WTC11 (cell line): ENCODE results near the gene SYT8. TPM values are rescaled to one million over a fixed set of nuclear protein-coding genes. Genes with fewer than 3 reads are reported as not detected.

Experiments used
- ATAC-seq: fragments of 200-7000 bp; cut with Tn5 transposase; 2 replicates; pipeline ENCODE4 v1.10.0; 2021; ENCODE audit warnings: mild to moderate bottlenecking, moderate library complexity
- CTCF ChIA-PET: fragments of 300-600 bp; sonication (Branson Sonifier 250); formaldehyde crosslinking; loops from one replicate; lab custom pipeline; 2021; ENCODE audit warnings: antibody characterized with exemption; lab: Charles Lee
- POLR2A ChIA-PET: fragments of 350-600 bp; sonication (Branson Sonifier 250); formaldehyde crosslinking; loops from one replicate; lab custom pipeline; 2021; ENCODE audit warnings: antibody characterized with exemption; lab: Charles Lee
- DNase-seq: peaks from one replicate; pipeline ENCODE4 v3.0.0; 2021; ENCODE audit warnings: low spot score
- H3K27ac Mint-ChIP-seq: 2 replicates; pipeline ENCODE4 v1.8.0; 2021; ENCODE audit warnings: mixed read lengths
- H3K27me3 Mint-ChIP-seq: 2 replicates; pipeline ENCODE4 v1.8.0; 2021; ENCODE audit warnings: low read depth, mild to moderate bottlenecking, moderate library complexity, mixed read lengths
- H3K36me3 Mint-ChIP-seq: 2 replicates; pipeline ENCODE4 v1.8.0; 2021; ENCODE audit warnings: mixed read lengths
- H3K4me1 Mint-ChIP-seq: 2 replicates; pipeline ENCODE4 v1.8.0; 2022; ENCODE audit warnings: mixed read lengths
- H3K4me3 Mint-ChIP-seq: 2 replicates; pipeline ENCODE4 v1.8.0; 2021; ENCODE audit warnings: mild to moderate bottlenecking, moderate library complexity, mixed read lengths
- H3K9me3 Mint-ChIP-seq: 2 replicates; pipeline ENCODE4 v1.8.0; 2021; ENCODE audit warnings: mixed read lengths
- ATF1 ChIP-seq: sonication (generic); formaldehyde crosslinking; IDR thresholded peaks from 2 replicates; pipeline ENCODE4 v1.8.1; 2023; ENCODE audit warnings: mild to moderate bottlenecking, moderate library complexity, missing genetic modification reagents
- FOXJ3 ChIP-seq: sonication (generic); formaldehyde crosslinking; IDR thresholded peaks from 2 replicates; pipeline ENCODE4 v1.9.0; 2021; ENCODE audit warnings: missing genetic modification reagents, mild to moderate bottlenecking, borderline replicate concordance
- HMGA2 ChIP-seq: fragments of 250-450 bp; sonication (Bioruptor Pico); IDR thresholded peaks from 2 replicates; pipeline ENCODE4 v1.4.0; 2021; ENCODE audit warnings: mild to moderate bottlenecking, moderate library complexity
- JUN ChIP-seq: sonication (generic); formaldehyde crosslinking; IDR thresholded peaks from 2 replicates; pipeline ENCODE4 v1.8.0; 2023; ENCODE audit warnings: mild to moderate bottlenecking, missing genetic modification reagents
- MXD4 ChIP-seq: fragments of 250-450 bp; sonication (Bioruptor Pico); IDR thresholded peaks from 2 replicates; pipeline ENCODE4 v1.8.0; 2021; ENCODE audit warnings: mild to moderate bottlenecking, moderate library complexity, borderline replicate concordance
- MYBL2 ChIP-seq: sonication (generic); formaldehyde crosslinking; IDR thresholded peaks from 2 replicates; pipeline ENCODE4 v1.8.1; 2023; ENCODE audit warnings: mild to moderate bottlenecking, moderate library complexity, missing genetic modification reagents
- NFE2L1 ChIP-seq: sonication (generic); formaldehyde crosslinking; IDR thresholded peaks from 2 replicates; pipeline ENCODE4 v1.8.1; 2023; ENCODE audit warnings: missing genetic modification reagents
- RELA ChIP-seq: sonication (generic); formaldehyde crosslinking; IDR thresholded peaks from 2 replicates; pipeline ENCODE4 v1.8.1; 2022; ENCODE audit warnings: missing genetic modification reagents, mild to moderate bottlenecking, borderline replicate concordance
- SMAD4 ChIP-seq: sonication (generic); formaldehyde crosslinking; IDR thresholded peaks from 2 replicates; pipeline ENCODE4 v1.8.0; 2022; ENCODE audit warnings: mild to moderate bottlenecking, missing genetic modification reagents
- SP1 ChIP-seq: sonication (generic); formaldehyde crosslinking; conservative IDR thresholded peaks from 2 replicates; pipeline ENCODE4 v1.8.1; 2022; ENCODE audit warnings: missing genetic modification reagents
- ZBTB21 ChIP-seq: sonication (generic); formaldehyde crosslinking; IDR thresholded peaks from 2 replicates; pipeline ENCODE4 v1.8.1; 2023; ENCODE audit warnings: mild to moderate bottlenecking, missing genetic modification reagents, borderline replicate concordance
- ZNF138 ChIP-seq: sonication (generic); formaldehyde crosslinking; conservative IDR thresholded peaks from 2 replicates; pipeline ENCODE4 v1.8.1; 2022; ENCODE audit warnings: mild to moderate bottlenecking, moderate library complexity, missing genetic modification reagents
- ZNF317 ChIP-seq: sonication (generic); formaldehyde crosslinking; IDR thresholded peaks from 2 replicates; pipeline ENCODE4 v1.8.1; 2023; ENCODE audit warnings: low read depth, mild to moderate bottlenecking, moderate library complexity, missing genetic modification reagents, borderline replicate concordance
- total RNA-seq: library from RNA; stranded (reverse); gene quantifications from 3 replicates; pipeline ENCODE4 v1.2.3, GENCODE V29; 2021
- TF ChIP-seq, protein P1 (sequence below): sonication (generic); formaldehyde crosslinking; IDR thresholded peaks from 2 replicates; pipeline ENCODE4 v1.8.0; 2022; ENCODE audit warnings: mild to moderate bottlenecking, missing genetic modification reagents
- TF ChIP-seq, protein P2 (sequence below): fragments of 250-450 bp; sonication (Bioruptor Pico); IDR thresholded peaks from 2 replicates; pipeline ENCODE4 v2.1.2; 2022; ENCODE audit warnings: mild to moderate bottlenecking, moderate library complexity
- TF ChIP-seq, protein P3 (sequence below): sonication (generic); formaldehyde crosslinking; IDR thresholded peaks from 2 replicates; pipeline ENCODE4 v1.8.1; 2023; ENCODE audit warnings: mild to moderate bottlenecking, missing genetic modification reagents
- TF ChIP-seq, protein P4 (sequence below): sonication (generic); formaldehyde crosslinking; IDR thresholded peaks from 2 replicates; pipeline ENCODE4 v1.8.0; 2022; ENCODE audit warnings: mild to moderate bottlenecking, missing genetic modification reagents
- TF ChIP-seq, protein P5 (sequence below): sonication (generic); formaldehyde crosslinking; IDR thresholded peaks from 2 replicates; pipeline ENCODE4 v1.8.0; 2023; ENCODE audit warnings: missing genetic modification reagents, mild to moderate bottlenecking, borderline replicate concordance
- TF ChIP-seq, protein P6 (sequence below): sonication (generic); formaldehyde crosslinking; IDR thresholded peaks from 2 replicates; pipeline ENCODE4 v1.8.1; 2023; ENCODE audit warnings: mild to moderate bottlenecking, missing genetic modification reagents, moderate library complexity
- TF ChIP-seq, protein P7 (sequence below): sonication (generic); formaldehyde crosslinking; IDR thresholded peaks from 2 replicates; pipeline ENCODE4 v1.8.1; 2022; ENCODE audit warnings: mild to moderate bottlenecking, moderate library complexity, missing genetic modification reagents

The SYT8 gene
- total RNA-seq, 1 experiment from 2014 or later = 0.37 TPM

DNA sequence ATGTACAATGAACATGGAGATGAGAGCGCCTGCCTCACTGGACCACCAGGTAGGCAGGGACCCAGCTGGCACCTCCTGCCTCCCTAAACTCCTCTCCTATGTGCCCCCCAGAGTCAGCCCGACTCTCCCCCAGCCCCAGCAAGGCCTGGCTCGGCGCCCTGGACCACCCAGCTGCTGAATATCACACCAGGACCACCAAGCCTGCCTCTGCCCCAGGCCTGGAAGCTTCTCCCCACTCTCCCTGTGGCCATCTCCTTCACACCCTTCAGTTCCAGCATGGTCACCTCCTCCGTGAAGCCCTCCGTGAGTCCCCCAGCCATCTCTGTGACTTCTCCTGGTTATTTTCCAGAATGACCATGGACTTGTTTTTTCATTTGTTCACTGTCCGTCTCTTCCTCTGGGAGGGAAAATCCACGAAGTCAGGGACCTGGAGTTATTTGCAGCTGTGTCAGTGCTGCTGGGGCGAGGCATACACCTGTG is 11.7 kb downstream of the SYT8 start (continued):
- no peak for TF ChIP-seq MYBL2 (CRISPR knock-in tag)
- no peak for TF ChIP-seq ATF1 (CRISPR knock-in tag)
- TF ChIP-seq JUN (CRISPR knock-in tag) = no peak

DNA sequence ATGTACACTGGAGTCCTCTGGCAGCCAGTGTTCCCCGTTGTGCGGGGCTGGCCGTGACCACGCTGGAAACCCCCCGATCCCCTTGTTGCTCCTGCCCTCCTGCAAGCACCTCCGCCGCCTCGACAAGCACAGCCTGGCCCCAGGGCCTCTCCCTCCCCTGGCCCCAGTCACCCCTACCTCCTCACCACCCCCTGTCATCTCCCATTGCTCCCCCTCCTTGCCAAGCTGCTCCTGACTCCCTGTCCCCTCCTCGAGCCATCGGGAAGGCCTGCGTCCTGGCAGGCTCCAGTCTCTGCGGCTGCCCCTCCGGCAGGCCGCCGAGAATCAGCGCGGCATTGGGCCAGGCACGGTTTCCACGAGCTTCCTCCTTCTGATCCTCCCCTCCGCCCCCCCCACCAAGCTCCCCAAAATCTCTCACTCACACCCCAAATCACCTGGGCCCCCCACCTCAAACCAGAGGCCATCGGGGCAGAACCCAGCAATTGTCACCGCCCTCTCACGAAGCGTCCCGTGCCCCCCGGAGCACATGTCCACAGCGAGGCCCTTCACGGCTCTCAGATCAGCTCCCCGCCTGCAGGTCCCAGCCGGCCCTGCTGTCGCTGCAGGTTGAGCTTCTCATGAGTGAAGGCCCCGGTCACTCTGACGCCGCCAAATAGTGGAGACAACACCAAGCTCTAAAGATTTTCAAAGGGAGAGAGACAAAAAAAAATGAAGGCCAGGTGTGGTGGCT is 12.4 kb downstream of the SYT8 start:
- Mint-ChIP-seq H3K27ac (no peak overlapping the region; the same call in 1 of the 2 replicates), H3K9me3 (no peaks in the 10 kb centered on the region)
- no peak for ATAC-seq
- TF ChIP-seq, protein P1, sequence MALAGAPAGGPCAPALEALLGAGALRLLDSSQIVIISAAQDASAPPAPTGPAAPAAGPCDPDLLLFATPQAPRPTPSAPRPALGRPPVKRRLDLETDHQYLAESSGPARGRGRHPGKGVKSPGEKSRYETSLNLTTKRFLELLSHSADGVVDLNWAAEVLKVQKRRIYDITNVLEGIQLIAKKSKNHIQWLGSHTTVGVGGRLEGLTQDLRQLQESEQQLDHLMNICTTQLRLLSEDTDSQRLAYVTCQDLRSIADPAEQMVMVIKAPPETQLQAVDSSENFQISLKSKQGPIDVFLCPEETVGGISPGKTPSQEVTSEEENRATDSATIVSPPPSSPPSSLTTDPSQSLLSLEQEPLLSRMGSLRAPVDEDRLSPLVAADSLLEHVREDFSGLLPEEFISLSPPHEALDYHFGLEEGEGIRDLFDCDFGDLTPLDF = no peak
- no peak for TF ChIP-seq MXD4 (CRISPR knock-in tag)
- no peak for TF ChIP-seq ZNF138 (CRISPR knock-in tag)
- TF ChIP-seq, all 79 proteins: peak for 0
- no peak overlapping the region for H3K4me3 Mint-ChIP-seq
- no peaks in the 10 kb centered on the region for H3K4me1 Mint-ChIP-seq
- H3K36me3 Mint-ChIP-seq = no peaks in the 10 kb centered on the region
- DNase-seq = no peak
- CTCF ChIA-PET = interaction anchor here (0.6 to 3.6 kb wide), 15 partner anchors 9 to 309 kb away, joined by 3 to 21 read pairs (median 6); partner anchors contain the start of gene SYT8
- H3K27me3 Mint-ChIP-seq = peaks cover 2% of the 10 kb centered on the region; the same call in 1 of the 2 replicates
- POLR2A ChIA-PET = no interaction called here

DNA sequence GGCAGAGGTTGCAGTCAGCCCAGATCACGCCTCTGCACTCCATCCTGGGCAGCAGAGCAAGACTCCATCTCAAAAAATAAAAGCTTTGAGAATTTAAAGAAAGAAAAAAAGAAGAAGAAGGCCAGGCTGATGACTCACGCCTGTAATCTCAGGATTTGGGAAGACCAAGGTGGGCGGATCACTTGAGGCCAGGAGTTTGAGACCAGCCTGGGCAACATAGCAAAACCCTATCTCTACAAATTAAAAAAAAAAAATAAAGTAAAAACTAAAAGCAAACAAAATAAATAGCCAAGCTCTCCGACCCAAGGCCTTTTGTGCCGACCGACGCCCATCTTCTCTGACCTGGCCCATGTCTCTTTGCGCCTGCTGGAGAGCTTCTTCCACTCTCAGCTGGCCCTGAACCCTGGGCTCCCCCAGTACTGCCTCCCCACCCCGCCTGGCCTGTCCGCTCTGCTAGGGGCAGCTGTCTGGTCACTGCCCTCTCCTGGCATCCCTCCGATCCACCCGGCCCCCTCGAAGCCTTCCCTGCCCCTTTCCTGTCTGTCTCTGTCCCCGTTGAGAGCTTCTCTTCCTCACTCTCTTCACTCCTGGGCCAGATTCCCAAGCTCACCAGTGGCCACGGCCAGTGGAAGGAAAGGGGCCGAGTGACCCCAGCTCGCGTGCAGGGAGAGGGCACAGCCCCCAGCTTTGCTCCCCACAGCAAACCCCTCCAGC is 13.3 kb downstream of the SYT8 start:
- Mint-ChIP-seq H3K9me3 (no peaks in the 10 kb centered on the region), H3K4me1 (no peaks in the 10 kb centered on the region), H3K27ac (no peak overlapping the region), H3K27me3 (peaks cover 2% of the 10 kb centered on the region; the same call in 1 of the 2 replicates), H3K4me3 (no peak overlapping the region), H3K36me3 (no peaks in the 10 kb centered on the region)
- DNase-seq = no peak
- ChIA-PET CTCF (interaction anchor here (0.6 to 3.6 kb wide), 15 partner anchors 12 to 308 kb away, joined by 3 to 21 read pairs (median 6); partner anchors contain the start of gene SYT8), POLR2A (interaction anchor here (0.5 kb wide), 1 partner anchor 108 kb away, joined by 3 read pairs; no protein-coding TSS in a partner anchor)
- TF ChIP-seq, protein P2, sequence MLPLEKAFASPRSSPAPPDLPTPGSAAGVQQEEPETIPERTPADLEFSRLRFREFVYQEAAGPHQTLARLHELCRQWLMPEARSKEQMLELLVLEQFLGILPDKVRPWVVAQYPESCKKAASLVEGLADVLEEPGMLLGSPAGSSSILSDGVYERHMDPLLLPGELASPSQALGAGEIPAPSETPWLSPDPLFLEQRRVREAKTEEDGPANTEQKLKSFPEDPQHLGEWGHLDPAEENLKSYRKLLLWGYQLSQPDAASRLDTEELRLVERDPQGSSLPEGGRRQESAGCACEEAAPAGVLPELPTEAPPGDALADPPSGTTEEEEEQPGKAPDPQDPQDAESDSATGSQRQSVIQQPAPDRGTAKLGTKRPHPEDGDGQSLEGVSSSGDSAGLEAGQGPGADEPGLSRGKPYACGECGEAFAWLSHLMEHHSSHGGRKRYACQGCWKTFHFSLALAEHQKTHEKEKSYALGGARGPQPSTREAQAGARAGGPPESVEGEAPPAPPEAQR (CRISPR knock-in tag) = no peak
- TF ChIP-seq, protein P3, sequence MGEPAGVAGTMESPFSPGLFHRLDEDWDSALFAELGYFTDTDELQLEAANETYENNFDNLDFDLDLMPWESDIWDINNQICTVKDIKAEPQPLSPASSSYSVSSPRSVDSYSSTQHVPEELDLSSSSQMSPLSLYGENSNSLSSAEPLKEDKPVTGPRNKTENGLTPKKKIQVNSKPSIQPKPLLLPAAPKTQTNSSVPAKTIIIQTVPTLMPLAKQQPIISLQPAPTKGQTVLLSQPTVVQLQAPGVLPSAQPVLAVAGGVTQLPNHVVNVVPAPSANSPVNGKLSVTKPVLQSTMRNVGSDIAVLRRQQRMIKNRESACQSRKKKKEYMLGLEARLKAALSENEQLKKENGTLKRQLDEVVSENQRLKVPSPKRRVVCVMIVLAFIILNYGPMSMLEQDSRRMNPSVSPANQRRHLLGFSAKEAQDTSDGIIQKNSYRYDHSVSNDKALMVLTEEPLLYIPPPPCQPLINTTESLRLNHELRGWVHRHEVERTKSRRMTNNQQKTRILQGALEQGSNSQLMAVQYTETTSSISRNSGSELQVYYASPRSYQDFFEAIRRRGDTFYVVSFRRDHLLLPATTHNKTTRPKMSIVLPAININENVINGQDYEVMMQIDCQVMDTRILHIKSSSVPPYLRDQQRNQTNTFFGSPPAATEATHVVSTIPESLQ (CRISPR knock-in tag) = no peak
- TF ChIP-seq ZBTB21 = no peak
- TF ChIP-seq ZNF317 (CRISPR knock-in tag) = no peak
- TF ChIP-seq HMGA2 (CRISPR knock-in tag) = no peak
- TF ChIP-seq SP1 (CRISPR knock-in tag) = no peak
- TF ChIP-seq, protein P4, sequence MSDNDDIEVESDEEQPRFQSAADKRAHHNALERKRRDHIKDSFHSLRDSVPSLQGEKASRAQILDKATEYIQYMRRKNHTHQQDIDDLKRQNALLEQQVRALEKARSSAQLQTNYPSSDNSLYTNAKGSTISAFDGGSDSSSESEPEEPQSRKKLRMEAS (CRISPR knock-in tag) = no peak
- TF ChIP-seq, protein P5, sequence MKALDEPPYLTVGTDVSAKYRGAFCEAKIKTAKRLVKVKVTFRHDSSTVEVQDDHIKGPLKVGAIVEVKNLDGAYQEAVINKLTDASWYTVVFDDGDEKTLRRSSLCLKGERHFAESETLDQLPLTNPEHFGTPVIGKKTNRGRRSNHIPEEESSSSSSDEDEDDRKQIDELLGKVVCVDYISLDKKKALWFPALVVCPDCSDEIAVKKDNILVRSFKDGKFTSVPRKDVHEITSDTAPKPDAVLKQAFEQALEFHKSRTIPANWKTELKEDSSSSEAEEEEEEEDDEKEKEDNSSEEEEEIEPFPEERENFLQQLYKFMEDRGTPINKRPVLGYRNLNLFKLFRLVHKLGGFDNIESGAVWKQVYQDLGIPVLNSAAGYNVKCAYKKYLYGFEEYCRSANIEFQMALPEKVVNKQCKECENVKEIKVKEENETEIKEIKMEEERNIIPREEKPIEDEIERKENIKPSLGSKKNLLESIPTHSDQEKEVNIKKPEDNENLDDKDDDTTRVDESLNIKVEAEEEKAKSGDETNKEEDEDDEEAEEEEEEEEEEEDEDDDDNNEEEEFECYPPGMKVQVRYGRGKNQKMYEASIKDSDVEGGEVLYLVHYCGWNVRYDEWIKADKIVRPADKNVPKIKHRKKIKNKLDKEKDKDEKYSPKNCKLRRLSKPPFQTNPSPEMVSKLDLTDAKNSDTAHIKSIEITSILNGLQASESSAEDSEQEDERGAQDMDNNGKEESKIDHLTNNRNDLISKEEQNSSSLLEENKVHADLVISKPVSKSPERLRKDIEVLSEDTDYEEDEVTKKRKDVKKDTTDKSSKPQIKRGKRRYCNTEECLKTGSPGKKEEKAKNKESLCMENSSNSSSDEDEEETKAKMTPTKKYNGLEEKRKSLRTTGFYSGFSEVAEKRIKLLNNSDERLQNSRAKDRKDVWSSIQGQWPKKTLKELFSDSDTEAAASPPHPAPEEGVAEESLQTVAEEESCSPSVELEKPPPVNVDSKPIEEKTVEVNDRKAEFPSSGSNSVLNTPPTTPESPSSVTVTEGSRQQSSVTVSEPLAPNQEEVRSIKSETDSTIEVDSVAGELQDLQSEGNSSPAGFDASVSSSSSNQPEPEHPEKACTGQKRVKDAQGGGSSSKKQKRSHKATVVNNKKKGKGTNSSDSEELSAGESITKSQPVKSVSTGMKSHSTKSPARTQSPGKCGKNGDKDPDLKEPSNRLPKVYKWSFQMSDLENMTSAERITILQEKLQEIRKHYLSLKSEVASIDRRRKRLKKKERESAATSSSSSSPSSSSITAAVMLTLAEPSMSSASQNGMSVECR (CRISPR knock-in tag) = no peak
- TF ChIP-seq, protein P6, sequence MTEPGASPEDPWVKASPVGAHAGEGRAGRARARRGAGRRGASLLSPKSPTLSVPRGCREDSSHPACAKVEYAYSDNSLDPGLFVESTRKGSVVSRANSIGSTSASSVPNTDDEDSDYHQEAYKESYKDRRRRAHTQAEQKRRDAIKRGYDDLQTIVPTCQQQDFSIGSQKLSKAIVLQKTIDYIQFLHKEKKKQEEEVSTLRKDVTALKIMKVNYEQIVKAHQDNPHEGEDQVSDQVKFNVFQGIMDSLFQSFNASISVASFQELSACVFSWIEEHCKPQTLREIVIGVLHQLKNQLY = no peak
- TF ChIP-seq RELA (CRISPR knock-in tag) = no peak
- TF ChIP-seq, protein P7, sequence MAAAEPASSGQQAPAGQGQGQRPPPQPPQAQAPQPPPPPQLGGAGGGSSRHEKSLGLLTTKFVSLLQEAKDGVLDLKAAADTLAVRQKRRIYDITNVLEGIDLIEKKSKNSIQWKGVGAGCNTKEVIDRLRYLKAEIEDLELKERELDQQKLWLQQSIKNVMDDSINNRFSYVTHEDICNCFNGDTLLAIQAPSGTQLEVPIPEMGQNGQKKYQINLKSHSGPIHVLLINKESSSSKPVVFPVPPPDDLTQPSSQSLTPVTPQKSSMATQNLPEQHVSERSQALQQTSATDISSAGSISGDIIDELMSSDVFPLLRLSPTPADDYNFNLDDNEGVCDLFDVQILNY = no peak
- TF ChIP-seq SMAD4 (CRISPR knock-in tag) = no peak
- TF ChIP-seq NFE2L1 = no peak
- TF ChIP-seq FOXJ3 (CRISPR knock-in tag) = no peak
- ATAC-seq = no peak
